ENCODE measurements around the gene KRCC1. TPM values are rescaled to one million over a fixed set of nuclear protein-coding genes. Genes with fewer than 3 reads are reported as not detected.

Gene KRCC1
- total RNA-seq, 2 experiments from 2014 or later: 3.0 to 3.2 TPM

GRCh38 chr2:88036182-88036581, 19.4 kb downstream of the KRCC1 start:
- Mint-ChIP-seq H3K4me1 (ENCODE audit: low read depth) (peaks cover 40% of the 10 kb centered on the region), H3K27ac (no peak overlapping the region), H3K9me3 (no peaks in the 10 kb centered on the region), H3K4me3 (no peak overlapping the region), H3K36me3 (ENCODE audit: low read depth) (peaks cover 48% of the 10 kb centered on the region), H3K27me3 (no peaks in the 10 kb centered on the region)
- H3K9me3 ChIP-seq (ENCODE audit: control insufficient read depth in 1 of 2, insufficient read depth in 1 of 2, low read length in 2 of 2): no peaks in the 10 kb centered on the region
- H3K27ac ChIP-seq (ENCODE audit: low read depth in 1 of 2, low read length in 2 of 2): no peak overlapping the region
- no peak overlapping the region for H3K4me3 ChIP-seq (ENCODE audit: low read length)
- ChIA-PET CTCF (interaction anchor here (1.3 kb wide), 1 partner anchor 25 kb away, joined by 3 read pairs; no protein-coding TSS in a partner anchor), POLR2A (no interaction called here)
- no peaks in the 10 kb centered on the region for H3K27me3 ChIP-seq (ENCODE audit: control insufficient read depth in 1 of 2, insufficient read depth in 2 of 2, low read length in 2 of 2)
- no peaks in the 10 kb centered on the region for H3K4me1 ChIP-seq (ENCODE audit: insufficient read depth, low read length)
- peaks cover 32% of the 10 kb centered on the region for H3K36me3 ChIP-seq (ENCODE audit: insufficient read depth, low read length)
- no peak for DNase-seq
- TF ChIP-seq CTCF (IDR thresholded peaks at IDR 0.05): no peak
- ATAC-seq (ENCODE audit: poor library complexity): no peak
- intact Hi-C loops (cut with DNase I, micrococcal nuclease): no loop called here

GRCh38 chr2:88032070-88032702, 23.4 kb downstream of the KRCC1 start:
- intact Hi-C loops (cut with DNase I, micrococcal nuclease): no loop called here
- ATAC-seq (ENCODE audit: poor library complexity) (no peak), DNase-seq (no peak)
- H3K4me1 ChIP-seq (ENCODE audit: insufficient read depth, low read length): no peaks in the 10 kb centered on the region
- H3K27me3 ChIP-seq (ENCODE audit: control insufficient read depth in 1 of 2, insufficient read depth in 2 of 2, low read length in 2 of 2): no peaks in the 10 kb centered on the region
- no peaks in the 10 kb centered on the region for H3K27me3 Mint-ChIP-seq
- H3K9me3 ChIP-seq (ENCODE audit: control insufficient read depth in 1 of 2, insufficient read depth in 1 of 2, low read length in 2 of 2): no peaks in the 10 kb centered on the region
- no peak overlapping the region for H3K4me3 ChIP-seq (ENCODE audit: low read length)
- peaks cover 81% of the 10 kb centered on the region for H3K36me3 Mint-ChIP-seq (ENCODE audit: low read depth)
- TF ChIP-seq CTCF (IDR thresholded peaks at IDR 0.05): no peak
- H3K4me1 Mint-ChIP-seq (ENCODE audit: low read depth): peaks cover 24% of the 10 kb centered on the region
- no peaks in the 10 kb centered on the region for H3K9me3 Mint-ChIP-seq
- H3K27ac Mint-ChIP-seq: no peak overlapping the region
- no peak overlapping the region for H3K4me3 Mint-ChIP-seq
- peaks cover 51% of the 10 kb centered on the region for H3K36me3 ChIP-seq (ENCODE audit: insufficient read depth, low read length)
- no peak overlapping the region for H3K27ac ChIP-seq (ENCODE audit: low read depth in 1 of 2, low read length in 2 of 2)
- POLR2A ChIA-PET: no interaction called here
- CTCF ChIA-PET: no interaction called here

GRCh38 chr2:88028931-88029330, 26.7 kb downstream of the KRCC1 start:
- Histone ChIP-seq H3K4me1 (ENCODE audit: insufficient read depth, low read length) (no peaks in the 10 kb centered on the region), H3K27me3 (ENCODE audit: control insufficient read depth in 1 of 2, insufficient read depth in 2 of 2, low read length in 2 of 2) (no peaks in the 10 kb centered on the region), H3K9me3 (ENCODE audit: control insufficient read depth in 1 of 2, insufficient read depth in 1 of 2, low read length in 2 of 2) (no peaks in the 10 kb centered on the region), H3K27ac (ENCODE audit: low read depth in 1 of 2, low read length in 2 of 2) (no peak overlapping the region), H3K4me3 (ENCODE audit: low read length) (no peak overlapping the region), H3K36me3 (ENCODE audit: insufficient read depth, low read length) (peaks cover 43% of the 10 kb centered on the region)
- no peak for TF ChIP-seq CTCF (IDR thresholded peaks at IDR 0.05)
- peaks cover 62% of the 10 kb centered on the region for H3K36me3 Mint-ChIP-seq (ENCODE audit: low read depth)
- ChIA-PET CTCF (no interaction called here), POLR2A (no interaction called here)
- DNase-seq: no peak
- no peak for ATAC-seq (ENCODE audit: poor library complexity)
- H3K9me3 Mint-ChIP-seq: no peaks in the 10 kb centered on the region
- intact Hi-C loops (cut with DNase I, micrococcal nuclease): no loop called here
- H3K4me1 Mint-ChIP-seq (ENCODE audit: low read depth): peaks cover 11% of the 10 kb centered on the region
- H3K4me3 Mint-ChIP-seq: no peak overlapping the region
- H3K27me3 Mint-ChIP-seq: no peaks in the 10 kb centered on the region
- no peak overlapping the region for H3K27ac Mint-ChIP-seq

All from CD4-positive, alpha-beta T cell (primary cell).